SK-N-SH treated with all-trans-retinoic acid at 6 μM for 48 hours (cell line): ENCODE results near the gene PTTG1IP2.

Experiments used
- ARNTL ChIP-seq: fragments of 450-650 bp; formaldehyde crosslinking; IDR thresholded peaks from 2 replicates; pipeline ENCODE4 v1.5.0; 2020; ENCODE audit warnings: low read depth, mild to moderate bottlenecking, moderate library complexity, borderline replicate concordance
- BACH2 ChIP-seq: fragments of 250-450 bp; sonication (Bioruptor Pico); IDR thresholded peaks from 2 replicates; pipeline ENCODE4 v1.9.0; 2021; ENCODE audit warnings: mild to moderate bottlenecking, borderline replicate concordance
- ESRRG ChIP-seq: fragments of 250-450 bp; sonication (Bioruptor Pico); IDR thresholded peaks from 2 replicates; pipeline ENCODE4 v1.6.1; 2021; ENCODE audit warnings: mild to moderate bottlenecking
- OSR1 ChIP-seq: fragments of 250-450 bp; sonication (Bioruptor Pico); IDR thresholded peaks from 2 replicates; pipeline ENCODE4 v1.8.0; 2022; ENCODE audit warnings: moderate library complexity, mild to moderate bottlenecking, inconsistent platforms
- PPARA ChIP-seq: fragments of 250-450 bp; sonication (Bioruptor Pico); IDR thresholded peaks from 2 replicates; pipeline ENCODE4 v1.5.0; 2020; ENCODE audit warnings: mild to moderate bottlenecking, borderline replicate concordance
- RARB ChIP-seq: fragments of 250-450 bp; sonication (Bioruptor Pico); IDR thresholded peaks from 2 replicates; pipeline ENCODE4 v1.8.0; 2021; ENCODE audit warnings: mild to moderate bottlenecking, moderate library complexity
- TCF4 ChIP-seq: fragments of 250-450 bp; sonication (Bioruptor Pico); IDR thresholded peaks from 2 replicates; pipeline ENCODE4 v1.8.0; 2021; ENCODE audit warnings: mild to moderate bottlenecking, moderate library complexity, borderline replicate concordance
- ZFP3 ChIP-seq: fragments of 250-450 bp; sonication (Bioruptor Pico); IDR thresholded peaks from 2 replicates; pipeline ENCODE4 v1.5.0; 2020; ENCODE audit warnings: mild to moderate bottlenecking, moderate library complexity
- TF ChIP-seq, protein P1 (sequence below): fragments of 250-450 bp; sonication (Bioruptor Pico); IDR thresholded peaks from 2 replicates; pipeline ENCODE4 v1.8.0; 2020; ENCODE audit warnings: mild to moderate bottlenecking, moderate library complexity, borderline replicate concordance
- TF ChIP-seq, protein P2 (sequence below): fragments of 250-450 bp; sonication (Bioruptor Pico); IDR thresholded peaks from 2 replicates; pipeline ENCODE4 v1.5.1; 2021; ENCODE audit warnings: mild to moderate bottlenecking, moderate library complexity

DNA sequence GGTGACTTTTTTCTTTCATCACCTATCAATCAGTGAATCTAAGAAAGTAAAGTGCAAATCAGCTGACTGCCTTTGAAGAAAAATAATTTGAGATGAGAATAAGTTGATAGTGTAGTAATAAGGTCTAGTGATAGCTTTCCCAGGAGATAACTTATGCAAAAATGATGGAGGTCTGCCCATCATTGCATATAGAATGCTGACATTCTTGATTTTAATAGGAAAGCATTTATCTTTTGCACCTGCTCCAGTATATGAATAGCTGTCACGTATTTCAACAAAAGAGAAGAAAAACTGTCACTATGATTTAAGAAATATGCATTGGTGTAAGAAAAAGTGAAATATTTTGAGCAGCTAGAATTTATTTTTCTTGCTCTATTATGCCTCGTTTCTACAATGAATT, 46.8 kb downstream of the PTTG1IP2 start:
- TF ChIP-seq OSR1 (CRISPR knock-in tag), result no peak
- TF ChIP-seq TCF4 (CRISPR knock-in tag), result no peak
- no peak for TF ChIP-seq PPARA (CRISPR knock-in tag)
- no peak for TF ChIP-seq ZFP3
- no peak for TF ChIP-seq ARNTL
- TF ChIP-seq, protein P1, sequence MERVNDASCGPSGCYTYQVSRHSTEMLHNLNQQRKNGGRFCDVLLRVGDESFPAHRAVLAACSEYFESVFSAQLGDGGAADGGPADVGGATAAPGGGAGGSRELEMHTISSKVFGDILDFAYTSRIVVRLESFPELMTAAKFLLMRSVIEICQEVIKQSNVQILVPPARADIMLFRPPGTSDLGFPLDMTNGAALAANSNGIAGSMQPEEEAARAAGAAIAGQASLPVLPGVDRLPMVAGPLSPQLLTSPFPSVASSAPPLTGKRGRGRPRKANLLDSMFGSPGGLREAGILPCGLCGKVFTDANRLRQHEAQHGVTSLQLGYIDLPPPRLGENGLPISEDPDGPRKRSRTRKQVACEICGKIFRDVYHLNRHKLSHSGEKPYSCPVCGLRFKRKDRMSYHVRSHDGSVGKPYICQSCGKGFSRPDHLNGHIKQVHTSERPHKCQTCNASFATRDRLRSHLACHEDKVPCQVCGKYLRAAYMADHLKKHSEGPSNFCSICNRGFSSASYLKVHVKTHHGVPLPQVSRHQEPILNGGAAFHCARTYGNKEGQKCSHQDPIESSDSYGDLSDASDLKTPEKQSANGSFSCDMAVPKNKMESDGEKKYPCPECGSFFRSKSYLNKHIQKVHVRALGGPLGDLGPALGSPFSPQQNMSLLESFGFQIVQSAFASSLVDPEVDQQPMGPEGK (CRISPR knock-in tag), result no peak
- no peak for TF ChIP-seq ESRRG (CRISPR knock-in tag)
- TF ChIP-seq, protein P2, sequence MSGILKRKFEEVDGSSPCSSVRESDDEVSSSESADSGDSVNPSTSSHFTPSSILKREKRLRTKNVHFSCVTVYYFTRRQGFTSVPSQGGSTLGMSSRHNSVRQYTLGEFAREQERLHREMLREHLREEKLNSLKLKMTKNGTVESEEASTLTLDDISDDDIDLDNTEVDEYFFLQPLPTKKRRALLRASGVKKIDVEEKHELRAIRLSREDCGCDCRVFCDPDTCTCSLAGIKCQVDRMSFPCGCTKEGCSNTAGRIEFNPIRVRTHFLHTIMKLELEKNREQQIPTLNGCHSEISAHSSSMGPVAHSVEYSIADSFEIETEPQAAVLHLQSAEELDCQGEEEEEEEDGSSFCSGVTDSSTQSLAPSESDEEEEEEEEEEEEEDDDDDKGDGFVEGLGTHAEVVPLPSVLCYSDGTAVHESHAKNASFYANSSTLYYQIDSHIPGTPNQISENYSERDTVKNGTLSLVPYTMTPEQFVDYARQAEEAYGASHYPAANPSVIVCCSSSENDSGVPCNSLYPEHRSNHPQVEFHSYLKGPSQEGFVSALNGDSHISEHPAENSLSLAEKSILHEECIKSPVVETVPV (CRISPR knock-in tag), result no peak
- TF ChIP-seq BACH2 (CRISPR knock-in tag), result no peak
- no peak for TF ChIP-seq RARB (CRISPR knock-in tag)
